RWPE1 (cell line): ENCODE results near the gene TSFM.
A peak's percentile ranks its signal among the peaks of the same experiment; 100 is the strongest.

Experiments
- CTCF ChIA-PET: fragments of 350-600 bp; sonication (Branson Sonifier 250); formaldehyde crosslinking; extraction: SDS; loops from one replicate; lab custom pipeline; 2021; lab: Yijun Ruan, JAX
- POLR2A ChIA-PET: fragments of 400-600 bp; formaldehyde crosslinking; extraction: SDS; loops from one replicate; lab custom pipeline; 2020; ENCODE audit warnings: antibody characterized with exemption; ENCODE audit not compliant: low non-redundant PET; lab: Yijun Ruan, JAX
- DNase-seq: peaks from one replicate; pipeline ENCODE4 v3.0.0; 2012; ENCODE audit warnings: low spot score
- H3K27ac ChIP-seq: fragments of 450-650 bp; 2 replicates; pipeline ENCODE4 v1.5.1; 2017
- TF ChIP-seq, protein P1 (sequence below): fragments of 450-650 bp; conservative IDR thresholded peaks from 2 replicates; pipeline ENCODE4 v1.5.1; 2017; ENCODE audit warnings: low read depth, mild to moderate bottlenecking

TSFM gene

DNA sequence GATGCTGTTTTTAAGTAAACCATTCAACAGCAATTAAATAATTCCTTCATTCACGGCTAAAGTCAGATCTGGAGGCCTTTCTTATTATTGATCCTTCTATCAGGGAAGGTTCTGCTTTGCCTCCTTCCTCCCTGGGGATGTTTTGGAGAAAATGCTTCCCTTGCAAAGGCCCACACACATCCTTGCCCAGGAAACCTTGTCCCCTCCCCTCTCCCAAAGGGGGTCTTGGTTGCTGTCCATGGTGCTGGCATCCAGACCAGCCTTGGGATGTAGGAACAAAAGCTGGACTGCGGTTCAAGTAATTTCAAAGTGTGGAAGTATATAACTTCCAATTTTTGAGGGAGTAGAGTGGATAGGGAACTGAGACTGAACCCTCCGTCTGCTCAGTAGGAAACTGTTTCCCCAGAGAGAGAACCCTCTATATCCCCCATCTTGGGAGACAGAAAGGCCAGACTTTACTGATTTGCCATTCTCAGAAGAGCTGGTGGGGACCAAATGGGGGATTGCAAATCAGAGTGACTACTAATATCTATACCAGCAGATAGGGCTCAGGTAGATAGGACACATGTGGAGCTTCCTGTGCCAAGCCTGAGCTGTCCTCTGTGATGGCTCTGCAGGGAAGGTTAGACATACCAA is 22.1 kb upstream of the TSFM start:
- CTCF ChIA-PET = interaction anchor here (0.6 to 1.0 kb wide), 2 partner anchors 21 to 161 kb away, joined by 3 to 4 read pairs; no protein-coding TSS in a partner anchor
- no peak overlapping the region for H3K27ac ChIP-seq
- TF ChIP-seq, protein P1, sequence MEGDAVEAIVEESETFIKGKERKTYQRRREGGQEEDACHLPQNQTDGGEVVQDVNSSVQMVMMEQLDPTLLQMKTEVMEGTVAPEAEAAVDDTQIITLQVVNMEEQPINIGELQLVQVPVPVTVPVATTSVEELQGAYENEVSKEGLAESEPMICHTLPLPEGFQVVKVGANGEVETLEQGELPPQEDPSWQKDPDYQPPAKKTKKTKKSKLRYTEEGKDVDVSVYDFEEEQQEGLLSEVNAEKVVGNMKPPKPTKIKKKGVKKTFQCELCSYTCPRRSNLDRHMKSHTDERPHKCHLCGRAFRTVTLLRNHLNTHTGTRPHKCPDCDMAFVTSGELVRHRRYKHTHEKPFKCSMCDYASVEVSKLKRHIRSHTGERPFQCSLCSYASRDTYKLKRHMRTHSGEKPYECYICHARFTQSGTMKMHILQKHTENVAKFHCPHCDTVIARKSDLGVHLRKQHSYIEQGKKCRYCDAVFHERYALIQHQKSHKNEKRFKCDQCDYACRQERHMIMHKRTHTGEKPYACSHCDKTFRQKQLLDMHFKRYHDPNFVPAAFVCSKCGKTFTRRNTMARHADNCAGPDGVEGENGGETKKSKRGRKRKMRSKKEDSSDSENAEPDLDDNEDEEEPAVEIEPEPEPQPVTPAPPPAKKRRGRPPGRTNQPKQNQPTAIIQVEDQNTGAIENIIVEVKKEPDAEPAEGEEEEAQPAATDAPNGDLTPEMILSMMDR = no peak
- DNase-seq = no peak
- POLR2A ChIA-PET = no interaction called here

DNA sequence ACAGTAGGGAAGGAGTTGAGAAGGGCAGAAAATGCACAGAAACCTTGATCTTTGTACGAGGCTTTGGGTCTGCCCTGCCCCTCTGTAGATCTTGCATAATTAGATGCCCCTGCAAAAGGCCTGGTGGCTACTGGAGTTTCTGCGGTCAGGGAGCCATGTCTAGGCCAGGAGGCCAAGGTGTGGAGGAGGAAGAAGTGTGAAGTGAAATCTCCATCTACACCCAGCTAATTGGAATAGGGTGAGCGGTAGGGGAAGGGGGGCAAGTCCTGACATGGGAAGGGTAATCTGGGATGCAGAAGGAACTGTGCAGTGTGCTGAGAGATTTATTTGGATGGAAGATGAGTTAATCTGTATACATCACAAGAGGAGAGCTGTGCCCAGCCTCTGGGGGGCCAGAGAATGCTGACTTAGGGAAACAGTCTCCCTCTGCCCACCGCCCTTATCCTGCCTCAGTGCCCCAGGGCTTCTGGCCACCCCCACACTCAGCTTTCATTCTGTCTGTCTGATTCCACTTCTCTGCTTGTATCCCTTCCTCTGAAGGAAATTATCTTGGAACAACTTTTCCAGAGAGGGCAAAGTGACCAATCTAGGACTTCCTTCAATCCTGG is 21.1 kb upstream of the TSFM start:
- ChIA-PET POLR2A (no interaction called here), CTCF (no interaction called here)
- no peak for DNase-seq
- H3K27ac ChIP-seq = peak overlapping the region; percentile 20; the same call in 1 of the 2 replicates
- TF ChIP-seq, protein P1 = no peak

DNA sequence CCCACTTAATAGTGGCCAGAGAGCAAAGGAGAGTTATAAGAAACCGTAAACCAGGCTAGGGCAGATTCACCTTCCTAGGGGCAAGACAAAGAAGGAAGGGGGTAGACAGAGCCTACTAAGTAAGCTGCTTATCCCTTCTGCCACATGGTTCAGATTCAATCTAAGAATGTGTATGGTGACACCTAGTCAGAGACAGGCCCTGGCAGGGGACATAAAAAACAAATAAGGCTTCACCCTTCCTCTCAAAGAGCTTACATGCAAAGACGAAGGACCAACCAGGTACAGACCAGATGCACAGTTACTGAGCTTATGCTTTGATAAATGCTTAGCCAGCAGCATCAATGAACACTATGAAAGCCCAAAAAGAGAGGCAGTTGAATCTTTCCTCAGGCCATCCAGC is 20.1 kb upstream of the TSFM start:
- ChIA-PET CTCF (no interaction called here), POLR2A (no interaction called here)
- H3K27ac ChIP-seq = no peak overlapping the region
- no peak for DNase-seq
- TF ChIP-seq, protein P1 = no peak

DNA sequence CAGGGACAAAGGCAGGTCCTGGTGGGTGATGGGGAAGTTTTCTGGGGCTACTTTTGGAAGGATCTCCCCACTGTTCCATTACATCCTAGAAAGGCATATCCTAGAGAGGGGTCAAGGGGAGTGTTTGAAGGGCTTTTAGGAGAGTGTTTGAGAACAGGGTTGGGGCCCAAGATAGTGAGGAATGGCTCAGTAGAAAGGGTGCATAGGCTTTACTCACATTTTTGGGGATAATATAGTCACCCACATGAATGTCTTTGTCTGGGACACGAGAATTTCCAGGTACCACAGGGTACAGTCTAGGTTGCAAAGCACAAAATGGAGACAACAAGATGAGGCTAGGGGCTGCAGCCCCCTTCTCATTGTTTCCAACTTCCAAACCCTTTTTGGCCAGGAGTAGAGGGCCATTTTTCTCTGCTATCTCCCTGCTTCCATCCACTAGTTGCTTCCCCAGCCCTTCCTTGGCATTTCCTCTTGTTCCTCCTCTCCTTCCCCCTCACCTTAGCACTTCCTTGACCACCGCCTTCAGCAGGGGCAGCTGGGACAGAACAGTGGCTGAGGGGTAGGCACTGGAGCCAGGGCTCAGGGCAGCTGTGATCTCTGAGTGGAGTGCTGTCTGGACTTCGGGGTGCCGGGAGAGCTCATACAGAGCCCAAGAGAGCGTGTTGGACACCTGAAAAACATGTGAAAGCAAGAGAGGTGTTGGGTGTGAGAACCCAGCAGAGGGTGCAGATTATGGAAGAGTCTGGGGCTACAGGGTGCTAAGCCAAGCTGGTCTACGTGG is 18.5 kb upstream of the TSFM start:
- CTCF ChIA-PET = interaction anchor here (0.9 kb wide), 1 partner anchor 8 kb away, joined by 3 read pairs; no protein-coding TSS in a partner anchor
- TF ChIP-seq, protein P1 = no peak
- POLR2A ChIA-PET = no interaction called here
- no peak for DNase-seq
- peak overlapping the region; percentile 89 for H3K27ac ChIP-seq

DNA sequence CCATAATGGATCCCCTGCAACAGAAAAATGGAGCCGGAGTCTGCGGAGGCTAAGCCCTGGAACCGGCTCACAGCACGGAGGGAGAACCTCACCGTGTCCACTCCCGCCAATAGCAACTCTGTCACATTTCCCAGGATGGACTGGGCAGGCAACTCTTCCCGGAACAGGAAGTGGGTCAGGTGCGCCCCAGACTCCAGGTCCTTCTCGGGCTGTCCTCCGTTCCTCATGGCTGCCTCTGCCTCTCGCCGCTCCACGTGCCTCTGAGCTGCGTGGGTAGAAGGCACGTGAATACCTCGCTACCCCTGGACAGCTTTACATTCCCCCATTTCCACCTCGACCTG is 18.0 kb upstream of the TSFM start:
- POLR2A ChIA-PET = no interaction called here
- DNase-seq = no peak
- peak overlapping the region; percentile 89 for H3K27ac ChIP-seq
- CTCF ChIA-PET = interaction anchor here (0.9 to 1.0 kb wide), 2 partner anchors 9 to 36 kb away, joined by 3 read pairs; no protein-coding TSS in a partner anchor
- TF ChIP-seq, protein P1 = no peak

DNA sequence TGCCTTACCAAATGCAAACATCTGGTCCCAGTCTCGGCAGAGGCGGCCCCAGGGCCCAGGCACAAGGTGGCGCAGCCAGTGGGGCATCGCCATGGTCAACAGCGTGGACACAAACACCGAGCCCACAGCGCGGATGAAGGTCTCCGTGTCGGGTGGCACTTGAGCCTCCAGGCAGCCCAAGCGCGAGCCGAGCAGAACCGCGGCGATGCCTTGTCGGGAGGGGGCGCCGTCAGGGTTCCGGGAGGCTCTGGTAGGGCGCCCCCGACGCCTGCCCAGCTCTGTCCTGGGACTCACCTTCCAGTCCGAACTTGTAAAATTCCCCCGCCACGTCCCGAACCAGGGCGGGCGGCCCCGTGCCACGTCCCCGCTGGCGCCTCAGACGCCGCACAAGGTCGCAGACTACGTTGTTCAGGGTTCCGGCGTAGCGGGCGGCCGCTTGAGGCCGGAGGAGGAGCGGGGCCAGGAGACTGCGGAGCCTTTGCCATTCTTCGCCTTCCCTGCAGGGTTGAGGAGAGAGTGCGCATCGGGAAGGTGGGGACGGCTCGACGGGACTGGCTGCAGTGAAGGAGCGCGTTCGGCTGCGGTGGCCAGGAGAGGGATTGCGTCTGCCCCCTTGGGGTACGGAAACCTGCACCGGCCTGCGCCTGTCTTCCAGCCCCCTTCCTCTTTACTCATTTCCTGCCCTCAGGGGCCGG is 17.4 kb upstream of the TSFM start:
- H3K27ac ChIP-seq = peak overlapping the region; percentile 89
- DNase-seq = peak; percentile 69
- ChIA-PET POLR2A (no interaction called here), CTCF (interaction anchor here (0.9 to 1.0 kb wide), 2 partner anchors 9 to 35 kb away, joined by 3 read pairs; no protein-coding TSS in a partner anchor)
- TF ChIP-seq, protein P1 = peak; percentile 67
